Stimulated activated CD4-positive, alpha-beta T cell treated with anti-CD3 and anti-CD28 coated beads, Interleukin-1b, Interleukin-23, amount 100 ng/mL, for 1 hour (primary cell): ENCODE measurements around the gene PI4K2A.
A peak's percentile ranks its signal among the peaks of the same experiment; 100 is the strongest.

Experiments used
- DNase-seq, 2 donors: peaks; one replicate each; pipeline ENCODE4 v3.0.0-alpha.2; 2020; ENCODE audit warnings: low read depth in 2 of 2

The PI4K2A gene

DNA sequence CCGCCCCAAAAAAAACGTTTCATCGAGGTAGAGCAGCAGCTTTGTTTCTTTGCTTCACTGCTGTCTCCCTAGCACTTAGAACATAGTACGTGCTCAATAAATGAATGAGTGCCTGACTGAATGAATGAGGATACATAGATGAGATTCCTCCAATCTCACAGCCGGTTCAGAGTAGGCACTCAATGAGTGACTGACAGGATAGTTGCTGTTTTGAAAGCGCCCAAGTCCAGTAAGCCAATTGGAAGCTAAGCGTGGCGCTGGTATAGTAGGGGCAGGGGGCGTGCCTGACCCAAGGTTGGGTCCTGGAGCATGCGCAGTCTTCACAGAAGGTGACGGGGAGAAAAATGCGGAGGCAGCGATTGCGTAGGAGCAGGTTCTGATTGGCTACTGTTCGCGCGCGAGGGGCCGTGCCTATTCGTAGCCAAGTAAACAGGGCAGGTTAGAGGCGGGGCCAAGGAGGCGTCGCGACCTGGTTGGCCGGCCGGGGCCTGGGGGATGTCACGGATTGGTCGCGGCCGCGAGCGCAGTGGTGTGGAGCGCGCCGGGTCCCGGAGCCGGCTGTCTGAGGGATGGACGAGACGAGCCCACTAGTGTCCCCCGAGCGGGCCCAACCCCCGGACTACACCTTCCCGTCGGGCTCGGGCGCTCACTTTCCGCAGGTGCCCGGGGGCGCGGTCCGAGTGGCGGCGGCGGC lies at the start of gene PI4K2A:
Gene PI4K2A (plus strand): TSS at position 498 of the 694 bp plus-strand sequence. CDS start 72 bp downstream, at position 570.
- peak; percentile 95 to 97 for DNase-seq

DNA sequence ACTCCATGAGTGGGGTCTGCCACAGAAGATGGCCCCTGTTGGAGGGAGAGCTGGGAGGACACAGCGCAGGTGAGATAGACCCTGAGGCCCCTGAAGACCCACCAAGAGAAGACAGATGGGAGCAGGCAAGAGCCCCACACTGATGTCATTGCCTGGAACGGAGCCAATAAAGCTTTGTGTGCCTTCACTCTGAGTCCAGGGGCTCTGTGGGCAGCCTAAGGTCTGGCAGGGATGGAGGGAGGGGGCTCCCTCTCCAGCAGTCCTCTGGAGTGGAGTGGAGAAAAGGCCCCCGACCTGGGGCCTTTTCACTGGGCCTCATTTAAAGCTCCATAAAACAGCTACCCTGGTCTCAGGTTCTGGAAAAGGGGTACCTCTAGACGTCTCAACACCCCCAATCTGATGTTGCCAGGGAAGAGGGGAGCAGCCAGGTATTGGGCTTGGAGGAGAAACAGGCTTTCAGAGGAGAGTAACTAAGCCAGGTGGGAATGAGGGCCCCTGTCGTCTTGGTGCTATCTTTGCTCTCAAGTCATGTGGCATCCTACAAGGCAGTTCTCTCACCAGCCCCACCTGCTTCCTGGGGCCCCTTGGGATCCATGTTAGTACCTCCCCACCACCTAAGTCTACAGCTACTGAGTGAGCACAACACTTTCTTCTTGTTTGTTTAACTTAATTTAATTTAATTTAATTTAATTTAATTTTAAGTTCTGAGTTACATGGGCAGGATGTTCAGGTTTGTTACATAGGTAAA lies 49.5 kb upstream of the PI4K2A start:
- DNase-seq: no peak

DNA sequence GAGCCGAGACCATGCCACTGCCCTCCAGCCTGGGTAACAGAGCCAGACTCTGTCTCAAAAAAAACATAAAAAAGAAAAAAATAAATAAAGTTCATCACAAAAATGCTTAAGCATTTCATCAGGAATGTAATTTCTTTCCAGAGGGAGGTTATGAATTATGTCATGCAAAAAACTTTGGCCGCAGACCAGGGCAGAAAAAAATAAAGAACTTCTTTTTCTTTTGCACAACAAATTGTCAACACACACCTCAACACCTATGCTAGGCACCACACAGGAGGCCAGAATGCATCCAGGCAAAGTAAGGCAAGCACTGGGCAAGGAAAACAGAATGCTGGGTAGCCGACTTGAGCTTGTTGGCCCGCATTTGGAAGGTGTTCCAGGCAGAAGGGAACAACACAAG lies 47.0 kb upstream of the PI4K2A start:
- DNase-seq: no peak

DNA sequence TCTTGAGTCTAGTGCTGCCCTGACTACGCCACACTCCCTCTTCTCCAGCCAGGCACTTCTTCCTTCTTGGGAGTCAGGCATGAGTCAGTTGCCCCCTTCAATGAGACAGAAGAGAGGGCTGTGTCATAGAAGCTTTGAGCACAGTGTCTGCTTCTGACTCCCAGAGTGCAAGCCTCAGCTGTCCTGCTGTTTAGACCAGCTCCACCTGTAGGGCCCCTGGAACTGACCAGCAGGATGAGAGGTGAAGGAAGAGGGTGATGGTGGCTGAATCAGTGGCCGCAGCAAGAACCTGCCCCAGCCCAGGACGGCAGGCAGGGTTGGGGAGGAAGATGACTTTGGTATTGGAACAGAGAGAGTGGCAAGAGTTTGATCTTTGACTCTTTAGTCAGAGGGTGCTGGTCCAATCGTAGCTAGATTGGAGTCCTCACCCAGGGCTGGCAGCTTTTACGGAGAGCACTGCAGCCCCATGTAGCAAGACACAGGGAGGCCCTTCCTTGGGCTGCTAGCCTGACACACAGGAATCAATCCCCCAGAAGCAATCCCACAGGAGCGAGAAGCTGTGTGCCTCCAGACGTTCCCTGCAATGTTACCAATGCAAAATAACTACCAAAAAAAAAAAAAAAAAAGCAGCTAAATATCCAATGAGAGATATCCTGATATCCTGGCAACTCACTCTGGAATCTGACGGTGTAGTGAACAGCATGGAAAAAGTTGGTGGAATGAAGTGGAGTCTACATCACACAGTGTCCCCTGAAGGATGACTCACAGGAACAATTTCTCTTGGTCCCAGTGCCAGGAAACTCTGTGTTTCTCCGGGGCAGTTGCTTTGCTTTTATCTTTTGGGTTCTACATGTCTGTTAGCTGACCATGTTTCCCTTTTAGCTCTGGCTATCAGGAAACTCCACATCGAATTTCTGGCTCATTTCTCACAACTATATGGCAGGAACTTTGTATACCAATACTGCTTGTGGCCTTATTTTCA lies 44.1 kb upstream of the PI4K2A start:
- DNase-seq: no peak

DNA sequence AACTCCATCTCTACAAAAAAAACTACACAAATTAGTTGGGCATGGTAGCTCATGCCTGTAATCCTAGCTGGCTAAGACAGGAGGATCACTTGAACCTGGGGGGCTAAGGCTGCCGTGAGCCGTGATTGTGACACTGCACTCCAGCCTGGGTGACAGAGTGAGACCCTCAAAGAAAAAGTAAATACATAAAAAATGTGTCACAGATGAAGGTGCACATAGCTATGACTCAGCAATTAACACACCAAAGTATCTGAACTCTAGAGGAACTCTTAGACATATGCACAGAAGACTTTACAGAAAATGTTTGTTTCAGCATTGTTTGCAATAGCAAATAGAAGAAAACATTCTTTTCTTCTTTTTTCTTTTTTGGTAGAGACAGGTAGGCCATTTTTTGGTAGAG lies 42.7 kb upstream of the PI4K2A start:
- no peak for DNase-seq

DNA sequence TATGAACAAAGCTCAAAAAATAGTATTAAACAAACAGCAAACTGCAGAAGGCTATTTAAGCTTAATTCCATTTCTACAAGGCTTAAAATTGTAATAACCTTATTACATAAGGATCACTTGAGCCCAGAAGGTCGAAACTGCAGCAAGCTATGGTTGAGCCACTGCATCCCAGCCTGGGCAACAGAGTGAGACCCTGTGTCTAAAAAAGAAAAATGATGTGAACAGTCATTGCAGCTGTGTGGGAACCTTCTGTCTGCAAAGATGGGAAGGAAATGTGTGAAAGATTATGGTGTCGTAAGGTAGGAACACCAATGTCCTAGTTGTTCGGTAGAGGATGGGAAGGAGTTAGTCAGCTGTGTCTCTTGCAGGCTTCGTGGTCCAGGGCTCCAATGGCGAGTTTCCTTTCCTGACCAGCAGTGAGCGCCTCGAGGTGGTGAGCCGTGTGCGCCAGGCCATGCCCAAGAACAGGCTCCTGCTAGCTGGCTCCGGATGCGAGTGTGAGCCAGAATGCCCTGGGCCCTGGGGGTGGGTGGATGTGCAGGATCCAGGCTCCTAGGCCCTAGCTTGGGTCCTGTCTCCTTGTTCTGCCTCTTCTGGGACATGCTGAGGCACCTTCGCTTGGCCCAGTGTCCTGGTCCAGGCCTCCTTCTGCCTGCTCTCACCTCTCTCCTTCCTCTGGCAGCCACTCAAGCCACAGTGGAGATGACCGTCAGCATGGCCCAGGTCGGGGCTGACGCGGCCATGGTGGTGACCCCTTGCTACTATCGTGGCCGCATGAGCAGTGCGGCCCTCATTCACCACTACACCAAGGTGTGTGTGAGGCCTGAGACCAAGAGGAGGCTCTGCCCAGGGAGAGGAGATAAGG lies 41.8 kb upstream of the PI4K2A start:
- no peak for DNase-seq

DNA sequence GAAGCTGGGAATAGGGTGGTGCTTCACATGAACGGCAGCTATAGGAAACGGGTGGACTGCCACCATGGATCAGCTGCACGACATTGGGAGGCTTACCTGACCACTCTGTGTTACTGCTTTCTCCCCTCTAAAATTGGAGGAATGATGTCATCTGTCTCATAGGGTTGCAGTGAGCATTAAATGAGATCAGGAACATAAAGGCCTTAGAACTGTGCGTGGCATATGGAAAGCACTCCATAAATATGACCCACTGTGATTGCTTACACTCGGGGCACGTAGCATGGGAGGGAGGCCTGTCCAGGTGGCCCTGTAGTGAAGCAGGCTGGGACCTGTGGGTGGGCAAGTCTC lies 41.2 kb upstream of the PI4K2A start:
- DNase-seq: no peak

DNA sequence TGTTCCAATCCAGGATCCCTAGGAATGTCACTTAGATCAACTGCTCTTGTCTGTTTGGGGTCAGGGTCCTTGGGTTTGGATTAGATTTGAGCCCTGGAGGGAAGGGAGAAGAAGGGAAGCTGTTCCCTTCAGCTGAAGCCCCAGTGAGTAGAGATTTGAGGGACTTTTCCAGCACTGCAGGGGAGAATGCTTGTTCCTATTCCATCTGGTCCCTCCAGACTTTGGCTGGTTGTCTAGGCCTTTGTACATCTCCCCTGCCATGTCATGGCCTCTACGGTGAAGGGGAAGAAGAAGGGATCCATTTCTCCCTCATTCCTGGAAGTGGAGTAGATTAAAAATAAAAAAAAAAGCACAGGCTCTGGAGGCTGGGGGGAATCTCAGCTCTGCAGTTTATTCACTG lies 39.9 kb upstream of the PI4K2A start:
- DNase-seq: no peak

DNA sequence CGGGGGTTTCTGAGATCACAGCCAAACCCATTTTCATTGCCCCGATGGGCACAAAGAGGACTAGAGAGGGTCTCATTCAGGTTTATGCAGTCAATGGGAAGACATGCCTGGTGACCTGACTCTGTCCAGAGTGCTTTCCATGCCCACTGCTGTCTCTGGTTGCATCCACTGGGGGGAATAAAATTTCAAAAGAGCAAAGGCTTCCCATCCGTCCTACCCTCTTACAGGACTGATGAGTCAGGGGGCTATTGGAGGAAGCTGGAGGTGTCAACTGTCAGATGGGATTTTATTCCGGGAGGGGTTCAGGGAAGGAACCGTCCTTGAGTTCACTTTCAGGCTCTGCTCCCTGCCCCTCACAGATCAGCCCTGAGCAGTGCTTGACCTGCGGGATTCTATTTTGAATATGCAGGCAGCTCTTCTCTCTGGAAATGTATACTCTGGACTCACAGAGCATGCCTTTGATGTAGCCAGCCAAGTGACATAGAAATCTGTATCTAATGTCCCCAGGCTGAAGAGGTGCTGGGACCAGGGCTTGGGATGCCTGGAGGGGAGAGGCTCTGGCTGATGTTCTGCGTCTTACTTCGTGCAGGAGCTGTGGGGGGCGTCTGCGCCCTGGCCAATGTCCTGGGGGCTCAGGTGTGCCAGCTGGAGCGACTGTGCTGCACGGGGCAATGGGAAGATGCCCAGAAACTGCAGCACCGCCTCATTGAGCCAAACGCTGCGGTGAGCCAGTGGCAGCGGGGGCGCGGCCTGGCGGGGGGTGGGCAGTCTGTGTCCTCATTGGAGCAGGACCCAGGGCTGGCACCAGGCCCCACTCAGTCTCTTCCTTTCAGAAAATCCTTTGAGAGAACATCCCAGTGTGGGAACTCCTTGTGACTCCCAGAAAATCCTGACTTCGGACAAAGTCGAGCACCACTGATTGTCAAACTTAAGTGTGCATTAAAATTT lies 38.9 kb upstream of the PI4K2A start:
- DNase-seq: no peak

DNA sequence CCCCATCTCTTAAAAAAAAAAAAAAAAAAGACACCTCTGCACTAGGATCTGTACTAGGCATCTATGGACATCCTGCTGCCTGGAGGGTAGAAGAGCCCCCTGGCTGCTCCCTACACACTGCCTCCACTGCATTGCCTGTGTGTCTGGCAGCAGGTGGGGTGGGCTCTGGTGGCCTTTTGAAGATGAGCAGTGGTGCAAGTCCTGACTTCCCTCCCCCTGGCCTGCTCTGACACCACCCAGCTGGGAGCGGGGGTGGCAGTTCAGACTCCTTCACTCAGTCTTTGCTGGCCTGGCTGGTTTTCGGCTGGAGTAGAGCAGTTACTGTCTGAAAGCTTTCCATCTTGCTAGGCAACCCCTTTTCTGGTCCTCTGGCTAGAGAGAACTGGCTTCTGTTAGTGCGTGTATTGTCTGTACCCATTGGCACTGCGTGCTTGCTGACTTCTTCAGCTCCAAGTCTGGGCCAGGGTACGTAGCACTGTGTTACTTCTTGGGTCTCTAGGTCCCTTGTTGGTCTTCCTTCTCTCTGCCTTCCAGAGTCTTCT lies 33.3 kb upstream of the PI4K2A start:
- no peak for DNase-seq

DNA sequence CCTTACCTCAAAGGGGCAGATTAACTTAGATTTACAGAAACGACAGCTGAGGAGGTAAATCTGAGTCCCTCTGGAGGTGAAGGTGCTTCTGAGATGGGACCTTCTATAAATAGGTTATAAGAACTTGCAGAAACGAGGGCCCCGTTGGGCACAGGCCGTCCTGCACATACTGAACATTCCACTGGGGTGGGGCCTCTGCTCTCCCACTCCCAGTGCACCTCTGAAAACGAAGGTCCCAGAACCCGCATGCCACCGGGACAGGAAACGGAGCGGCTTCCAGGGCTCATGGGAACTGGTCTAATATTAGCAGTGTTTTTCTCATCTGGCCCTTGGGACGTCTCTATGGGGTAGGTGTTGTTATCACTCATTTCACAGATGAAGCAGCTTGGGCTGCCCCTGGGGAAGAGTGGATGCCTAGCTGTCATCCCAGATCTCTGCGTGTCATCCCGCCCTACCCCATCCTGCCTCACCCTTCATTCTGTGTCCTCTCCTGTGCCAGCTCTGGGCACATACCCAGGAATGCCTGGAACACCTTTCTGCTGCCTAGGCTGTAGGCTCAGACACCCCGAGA lies 31.4 kb upstream of the PI4K2A start:
- DNase-seq: no peak

DNA sequence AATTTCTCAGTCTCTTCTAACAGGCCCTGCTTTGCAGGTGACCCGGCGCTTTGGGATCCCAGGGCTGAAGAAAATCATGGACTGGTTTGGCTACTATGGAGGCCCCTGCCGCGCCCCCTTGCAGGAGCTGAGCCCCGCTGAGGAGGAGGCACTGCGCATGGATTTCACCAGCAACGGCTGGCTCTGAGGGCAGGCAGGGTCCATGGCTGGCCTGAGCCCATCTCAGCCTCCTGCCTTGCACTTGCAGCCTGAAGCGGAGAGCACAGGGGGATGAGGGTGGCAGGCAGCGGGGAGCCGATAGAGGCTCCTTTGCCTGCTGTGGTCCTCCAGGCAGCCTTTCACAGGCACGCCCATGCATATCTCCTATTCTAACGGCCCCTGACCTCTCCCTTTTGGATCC lies 29.0 kb upstream of the PI4K2A start:
- no peak for DNase-seq

DNA sequence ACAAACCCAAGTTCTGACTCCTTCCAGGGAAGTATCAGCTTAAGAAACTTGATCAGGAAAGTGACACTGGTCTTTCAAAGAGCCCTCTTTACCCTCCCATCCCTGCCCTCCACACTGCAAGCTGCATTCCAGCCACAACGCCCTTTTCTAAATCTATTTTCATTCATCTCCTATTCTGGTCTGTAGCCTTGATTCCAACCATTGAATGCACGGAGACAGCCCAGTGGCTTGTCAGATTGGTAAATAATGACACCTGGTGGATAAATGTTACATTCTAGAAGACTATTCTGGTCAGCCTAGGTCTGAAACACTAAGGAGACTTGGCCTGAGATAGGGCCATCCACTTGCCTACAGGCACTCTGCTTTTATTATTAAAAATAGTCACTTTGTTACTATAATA lies 28.1 kb upstream of the PI4K2A start:
- DNase-seq: no peak

DNA sequence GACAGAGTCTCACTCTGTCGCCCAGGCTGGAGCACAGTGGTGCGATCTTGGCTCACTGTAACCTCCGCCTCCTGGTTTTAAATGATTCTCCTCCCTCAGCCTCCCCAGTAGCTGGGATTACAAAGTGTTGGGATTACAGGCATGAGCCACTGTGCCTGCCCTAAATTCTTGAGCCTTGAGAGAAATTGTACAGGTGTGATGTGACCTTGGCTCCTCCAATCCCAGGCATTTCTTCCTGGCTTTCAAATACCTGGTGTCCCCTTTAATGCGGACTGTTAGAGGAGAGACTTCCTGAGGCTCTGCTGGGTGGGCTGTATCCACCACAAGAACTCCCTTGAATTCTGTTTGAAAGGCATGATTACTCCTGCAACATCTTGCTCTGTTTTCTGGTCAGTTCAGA lies 22.2 kb upstream of the PI4K2A start:
- no peak for DNase-seq

DNA sequence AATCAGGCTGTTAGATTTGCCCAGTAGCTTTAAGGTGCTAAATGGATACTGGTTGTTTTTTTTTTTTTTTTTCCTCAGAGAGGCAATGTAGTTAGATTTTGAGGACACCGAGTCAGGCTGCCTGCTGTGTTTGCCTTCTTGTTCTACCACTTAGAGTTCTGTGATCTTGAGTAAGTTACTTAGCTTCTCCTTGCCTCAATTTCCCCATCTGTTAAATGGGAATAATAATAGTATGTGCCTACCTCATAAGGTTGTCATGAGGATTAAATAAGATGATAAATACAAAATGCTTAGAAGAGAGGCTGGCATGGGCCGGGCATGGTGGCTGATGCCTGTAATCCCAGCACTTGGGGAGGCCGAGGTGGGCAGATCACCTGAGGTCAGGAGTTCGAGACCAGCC lies 21.7 kb upstream of the PI4K2A start:
- DNase-seq: no peak

DNA sequence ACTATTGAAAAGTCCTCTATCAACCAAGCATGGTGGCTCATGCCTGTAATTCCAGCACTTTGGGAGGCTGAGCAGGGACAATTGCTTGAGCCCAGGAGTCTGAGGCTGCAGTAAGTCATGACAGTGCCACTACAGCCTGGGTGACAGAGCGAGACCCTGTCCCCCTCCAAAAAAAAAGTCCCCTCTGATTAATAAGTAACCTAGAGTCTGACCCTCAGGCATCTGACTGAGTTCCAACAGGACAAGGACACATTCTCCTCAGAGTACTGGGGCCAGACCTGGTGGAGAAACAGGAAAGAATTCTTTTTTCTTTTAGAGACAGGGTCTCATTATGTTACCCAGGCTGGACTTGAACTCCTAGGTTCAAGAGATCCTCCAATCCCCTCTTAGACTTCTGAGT lies 17.2 kb upstream of the PI4K2A start:
- no peak for DNase-seq

DNA sequence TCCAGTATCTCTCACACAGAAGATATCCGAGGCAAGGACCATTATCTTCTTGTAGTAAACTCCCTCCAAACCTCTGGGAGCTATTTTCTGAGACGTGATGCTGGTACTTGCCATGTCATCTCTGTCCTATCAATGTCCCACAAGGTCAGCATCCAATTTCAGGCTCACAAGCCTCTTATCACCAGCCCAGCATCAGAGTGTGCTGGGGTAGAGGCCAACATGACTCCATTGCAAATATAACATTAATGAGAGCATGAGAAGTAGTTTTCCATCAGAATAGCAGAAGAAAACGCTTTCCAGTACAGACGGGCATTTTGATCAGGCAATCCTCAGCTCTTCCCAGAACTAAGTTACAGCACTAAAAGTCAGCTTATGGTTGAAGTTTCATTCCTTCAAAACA lies 12.7 kb upstream of the PI4K2A start:
- no peak for DNase-seq

DNA sequence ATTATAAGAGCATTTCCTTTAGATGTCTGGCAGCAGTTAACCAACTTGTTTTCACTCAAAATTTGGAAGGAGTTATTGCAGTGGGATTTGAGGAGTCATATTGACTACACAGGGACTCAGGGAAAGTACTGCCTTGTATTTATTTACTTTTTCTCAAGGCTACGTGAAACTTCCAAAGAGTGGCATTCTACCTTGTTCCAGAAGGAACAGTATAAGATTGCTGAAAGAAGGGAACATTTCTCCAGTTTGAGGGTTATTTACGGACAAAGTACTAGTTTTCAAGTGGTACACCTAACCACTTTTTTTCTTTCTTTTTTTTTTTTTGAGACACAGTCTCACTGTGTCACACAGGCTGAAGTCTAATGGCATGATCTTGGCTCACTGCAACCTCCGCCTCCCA lies 12.2 kb upstream of the PI4K2A start:
- DNase-seq: no peak

DNA sequence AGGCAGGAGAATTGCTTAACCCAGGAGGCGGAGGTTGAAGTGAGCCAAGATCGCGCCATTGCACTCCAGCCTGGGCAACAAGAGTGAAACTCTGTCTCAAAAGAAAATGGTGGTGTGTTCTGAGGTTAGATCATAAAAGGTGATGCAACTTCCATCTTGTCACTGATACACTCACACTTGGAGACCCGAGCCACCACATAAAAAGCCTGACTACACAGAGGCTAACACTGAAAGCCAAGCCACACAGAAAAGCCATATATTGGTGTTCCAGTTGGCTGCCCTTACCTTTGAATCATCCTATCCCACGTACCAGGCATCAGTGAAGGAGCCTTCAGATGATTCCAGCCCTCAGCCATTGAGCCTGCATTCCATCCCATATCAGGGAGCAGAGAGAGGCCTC lies 11.2 kb upstream of the PI4K2A start:
- no peak for DNase-seq

DNA sequence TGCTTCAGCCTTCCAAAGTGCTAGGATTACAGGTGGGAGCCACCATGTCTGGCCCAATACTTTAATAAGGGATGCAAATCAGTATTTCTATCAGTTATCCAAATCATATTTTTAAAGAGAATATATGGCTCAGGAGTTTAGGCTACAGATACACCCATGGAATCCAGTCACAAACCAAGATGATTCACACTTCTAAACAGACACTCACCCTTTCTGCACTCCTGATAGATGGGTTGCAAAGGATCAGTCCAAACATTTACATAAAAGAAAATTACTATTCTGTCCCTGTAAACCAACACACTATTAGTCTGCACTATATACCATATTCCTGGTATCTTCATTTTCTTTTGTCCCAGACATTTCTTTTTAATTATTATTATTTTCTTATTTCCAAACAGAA lies 9.4 kb upstream of the PI4K2A start:
- DNase-seq: no peak
